CD4-positive, alpha-beta T cell treated with Interleukin-15 for 1 hour (primary cell): ENCODE results near the gene YIF1B.
"Not testable (repeated sequence)": the region's sequence is repeated elsewhere in the genome, so short reads cannot be mapped to it uniquely, and the experiment has no call there.

Source experiments
- DNase-seq: peaks from one replicate; pipeline ENCODE4 v3.0.0-alpha.2; 2020

Gene YIF1B

DNA sequence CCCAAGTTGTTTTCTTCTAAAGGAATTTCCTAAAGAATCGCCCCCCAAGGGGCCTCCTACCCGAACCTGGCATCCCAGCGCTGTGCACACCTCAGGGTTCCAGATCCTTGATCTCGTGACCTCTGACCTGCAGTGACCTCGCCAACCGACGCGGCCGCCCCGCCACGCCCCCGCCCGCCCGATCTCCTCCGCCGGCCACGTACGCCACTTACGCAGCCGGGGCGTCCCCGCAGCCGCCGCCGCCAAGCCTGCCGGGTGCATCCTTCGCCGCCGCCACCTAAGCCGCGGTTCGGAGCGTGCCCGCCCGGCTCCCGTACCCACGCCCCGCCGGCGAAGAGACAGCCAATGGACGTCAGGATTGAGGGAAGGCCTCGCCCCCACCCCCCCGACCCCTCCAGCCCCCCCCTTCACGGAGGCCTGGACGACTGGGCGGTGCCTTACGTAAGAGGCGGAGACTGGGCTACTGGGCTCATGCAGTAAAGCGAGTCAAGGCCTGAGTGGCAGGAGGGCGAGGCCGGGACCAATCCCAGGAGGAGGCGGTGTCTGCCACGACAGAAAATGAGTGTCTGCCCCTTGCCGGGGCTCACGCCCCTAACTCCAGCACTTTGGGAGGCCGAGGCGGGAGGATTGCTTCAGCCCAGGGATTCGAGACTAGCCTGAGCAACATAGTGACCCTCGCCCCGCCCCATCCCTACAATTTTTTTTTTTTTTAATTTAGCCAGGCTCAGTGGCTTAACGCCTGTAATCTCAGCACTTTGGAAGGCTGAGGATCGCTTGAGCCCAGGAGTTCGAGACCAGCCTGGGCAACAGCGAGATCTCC, at the start of gene YIF1B:
Gene YIF1B, minus strand, starts transcription at position 291 of the 820 bp plus-strand sequence. Its CDS starts 30 bp downstream, at position 261.
- DNase-seq: peak; percentile 97

- not testable (repeated sequence) for DNase-seq
Measured at GRCh38 chr19:38362946-38363688, 47.4 kb upstream of the YIF1B start.

DNA sequence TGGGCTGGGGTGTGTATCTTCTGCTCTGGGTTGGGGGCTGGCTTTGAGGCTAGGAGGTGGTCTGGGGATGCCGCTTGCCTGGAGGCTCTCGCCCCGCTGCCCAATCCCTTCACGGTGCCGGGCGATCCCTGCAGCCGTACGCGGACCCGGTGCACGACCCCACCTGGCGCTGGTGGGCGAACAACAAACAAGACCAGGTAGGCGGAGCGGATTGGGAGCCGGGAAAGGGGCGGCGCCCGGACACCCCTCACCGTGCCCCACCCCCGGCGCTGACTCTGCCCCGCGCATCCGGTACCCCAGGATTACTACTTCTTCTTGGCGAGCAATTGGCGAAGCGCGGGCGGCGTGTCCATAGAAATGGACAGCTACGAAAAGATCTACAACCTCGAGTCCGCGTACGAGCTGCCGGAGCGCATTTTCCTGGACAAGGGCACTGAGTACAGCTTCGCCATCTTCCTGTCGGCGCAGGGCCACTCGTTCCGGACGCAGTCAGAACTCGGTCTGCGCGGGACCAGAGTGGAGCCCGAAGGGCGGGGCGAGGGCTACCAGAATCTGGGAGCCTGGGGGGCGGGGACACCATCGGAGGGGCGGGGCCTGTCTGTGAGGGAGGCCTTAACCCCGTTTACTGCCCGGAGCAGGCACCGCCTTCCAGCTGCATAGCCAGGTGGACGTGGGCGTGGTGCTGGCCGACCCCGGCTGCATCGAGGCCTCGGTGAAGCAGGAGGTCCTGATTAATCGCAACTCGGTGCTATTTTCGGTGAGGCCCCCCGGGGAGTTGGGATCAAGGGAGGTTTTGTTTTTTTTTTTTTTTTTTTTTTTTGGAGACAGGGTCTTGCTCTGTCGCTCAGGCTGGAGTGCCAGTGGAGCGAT, 46.6 kb upstream of the YIF1B start:
- DNase-seq: peak; percentile 71

DNA sequence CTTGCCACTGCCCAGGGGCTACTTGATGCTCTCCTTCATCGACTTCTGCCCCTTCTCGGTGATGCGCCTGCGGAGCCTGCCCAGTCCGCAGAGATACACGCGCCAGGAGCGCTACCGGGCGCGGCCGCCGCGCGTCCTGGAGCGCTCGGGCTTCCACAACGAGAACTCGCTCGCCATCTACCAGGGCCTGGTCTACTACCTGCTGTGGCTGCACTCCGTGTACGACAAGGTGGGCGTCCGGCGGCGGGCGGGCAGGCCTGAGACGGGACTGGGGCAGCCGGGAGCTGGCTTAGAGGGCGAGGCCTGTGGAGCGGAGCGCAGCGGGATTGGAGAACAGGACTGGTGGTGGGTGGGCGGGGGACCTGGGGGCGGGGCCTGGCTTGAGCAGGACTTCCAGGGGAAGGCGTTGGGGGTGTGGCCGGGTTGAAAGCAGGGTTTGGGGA, 45.9 kb upstream of the YIF1B start:
- DNase-seq: peak; percentile 65

DNA sequence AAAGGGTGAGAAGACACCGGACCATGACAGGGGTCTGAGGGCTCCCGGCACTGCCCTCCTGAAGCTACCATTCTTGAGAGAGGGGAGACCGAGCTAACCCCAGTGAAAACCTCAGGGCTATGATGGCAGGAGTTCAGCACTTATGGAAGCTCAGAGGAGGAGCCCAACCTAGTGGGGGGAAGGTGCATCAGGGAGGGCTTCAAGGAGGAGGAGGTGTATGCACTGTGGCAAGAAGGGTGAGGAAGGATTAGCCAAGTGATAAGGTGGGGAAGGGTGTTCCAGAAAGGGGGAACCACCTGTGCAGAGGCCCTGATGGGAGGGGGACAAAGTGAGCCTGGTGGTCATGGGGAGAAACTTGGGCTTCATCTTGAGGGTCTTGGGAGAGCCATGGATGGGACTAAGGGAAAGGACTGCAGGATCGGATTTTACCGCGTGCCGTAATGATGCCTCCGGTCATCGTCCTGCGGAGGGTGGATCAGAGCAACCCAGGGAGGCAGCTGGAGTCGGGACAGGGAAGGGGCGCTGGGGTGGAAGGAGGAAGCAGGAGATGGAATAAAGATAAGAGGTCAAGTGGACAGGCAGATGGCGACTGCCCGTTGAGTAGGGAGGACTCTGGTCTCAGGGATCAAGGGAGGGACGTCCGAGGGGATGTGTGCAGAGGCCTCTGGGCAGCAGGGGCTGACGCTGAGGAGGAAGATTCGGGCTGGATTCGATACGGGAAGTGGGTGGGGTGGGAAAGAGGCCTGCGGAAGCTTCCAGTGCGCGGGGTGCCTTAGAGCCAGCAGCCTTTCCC, 45.3 kb upstream of the YIF1B start:
- no peak for DNase-seq

GRCh38 chr19:38360351-38360750, 44.6 kb upstream of the YIF1B start:
- no peak for DNase-seq

GRCh38 chr19:38359242-38360021, 43.7 kb upstream of the YIF1B start:
- no peak for DNase-seq

DNA sequence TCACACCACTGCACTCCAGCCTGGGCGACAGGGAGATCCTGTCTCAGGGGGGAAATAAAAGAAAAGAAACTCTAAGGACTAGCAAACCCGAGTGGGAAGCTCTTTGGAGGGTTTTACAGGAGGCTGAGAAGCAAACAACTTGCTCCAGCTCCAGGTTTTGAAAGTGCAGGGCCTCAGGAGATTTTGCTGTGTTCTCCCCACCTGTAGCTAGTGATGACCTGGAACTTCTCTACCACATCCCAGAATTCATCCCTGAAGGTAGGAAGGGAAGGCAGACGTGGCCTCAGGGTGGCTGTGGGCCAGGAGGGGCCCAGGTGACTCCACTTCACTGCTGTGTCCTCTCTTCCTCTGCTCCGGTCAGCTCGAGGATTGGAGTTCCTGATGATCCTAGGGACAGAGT, 42.3 kb upstream of the YIF1B start:
- no peak for DNase-seq

DNA sequence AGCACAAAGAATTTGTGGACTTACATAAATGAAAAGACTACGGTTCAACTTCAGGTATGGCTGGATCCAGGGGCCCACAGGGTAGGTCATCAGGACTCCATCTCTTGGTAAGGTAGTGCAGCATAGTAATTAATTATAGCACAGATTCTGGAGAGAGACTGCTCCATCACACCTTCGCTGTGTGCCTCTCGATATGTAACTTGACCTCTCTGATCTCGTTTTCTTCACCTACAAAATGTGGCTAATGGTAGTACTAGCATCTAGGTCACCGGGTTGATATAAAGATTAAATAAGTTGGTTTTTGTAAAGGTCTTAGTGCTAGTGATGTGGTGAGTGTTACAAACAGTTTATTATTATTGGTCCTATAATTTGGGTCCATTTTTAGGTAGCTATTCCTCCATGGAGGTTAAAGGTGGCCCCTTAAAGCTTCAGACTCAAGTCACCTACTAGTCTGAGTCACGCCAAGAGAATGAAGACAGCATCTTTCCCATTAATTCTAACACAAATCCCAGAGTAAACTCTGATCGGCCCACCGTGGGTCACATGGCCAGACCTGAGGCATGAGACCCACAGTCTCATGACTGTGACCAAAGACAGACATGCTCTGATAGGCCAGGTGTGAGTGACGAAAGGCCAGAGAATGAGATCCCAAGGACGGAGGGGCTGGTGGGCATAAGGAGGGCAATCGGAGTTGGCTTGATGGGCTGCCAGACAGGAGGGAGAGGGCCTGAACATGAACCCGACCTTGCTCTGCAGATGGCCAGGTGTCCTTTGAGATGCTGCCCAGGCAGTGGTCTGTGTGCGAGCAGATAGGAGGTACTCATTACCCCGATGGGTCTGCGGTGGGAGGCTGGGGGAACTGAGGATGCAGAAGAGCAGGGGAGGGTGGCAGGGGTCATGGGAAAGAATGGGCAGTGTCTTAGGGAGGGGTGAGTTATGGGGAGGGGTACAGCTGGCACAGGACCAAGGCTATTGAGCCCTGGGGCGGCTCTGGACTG, 40.3 kb upstream of the YIF1B start:
- no peak for DNase-seq

DNA sequence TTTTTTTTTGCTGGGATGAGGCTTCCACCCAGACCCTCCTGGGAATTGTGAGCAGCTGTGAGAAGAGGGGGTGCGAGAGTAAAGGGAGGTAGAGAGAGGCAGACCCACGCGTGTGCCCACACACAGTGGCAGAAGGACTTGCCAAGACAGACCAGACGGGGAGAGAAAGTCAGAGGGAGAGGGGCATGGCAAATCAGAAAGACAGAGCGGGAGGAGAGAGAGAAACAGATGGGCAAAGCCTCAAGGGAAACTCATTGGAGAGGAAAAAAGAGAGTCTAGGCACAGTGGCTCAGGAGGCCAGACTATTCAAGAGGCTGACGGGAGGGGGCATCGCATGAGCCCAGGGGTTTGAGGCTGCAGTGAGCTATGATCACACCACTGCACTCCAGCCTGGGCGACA, 36.9 kb upstream of the YIF1B start:
- no peak for DNase-seq

DNA sequence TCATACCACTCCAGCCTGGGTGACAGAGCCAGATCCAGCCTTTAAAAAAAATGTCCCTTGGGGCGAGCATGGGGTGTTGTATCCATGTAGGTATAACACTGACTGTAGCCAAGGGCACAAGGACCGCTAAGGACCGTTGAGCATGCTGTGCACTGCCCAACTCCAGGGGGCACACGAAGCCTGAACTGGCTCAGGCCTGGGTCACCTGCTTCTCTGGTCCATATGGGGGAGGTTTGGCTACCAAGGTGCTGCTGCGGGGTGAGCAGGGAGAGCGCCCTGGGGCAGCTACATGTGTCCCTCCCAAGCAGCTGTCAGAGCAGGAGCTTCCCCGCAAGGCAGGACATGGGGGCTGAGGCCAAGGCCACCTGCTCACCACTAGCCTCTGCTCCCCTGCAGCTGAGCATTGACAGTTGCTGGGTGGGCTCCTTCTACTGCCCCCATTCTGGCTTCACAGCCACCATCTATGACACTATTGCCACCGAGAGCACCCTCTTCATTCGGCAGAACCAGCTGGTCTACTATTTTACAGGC, 36.2 kb upstream of the YIF1B start:
- DNase-seq: no peak

GRCh38 chr19:38350883-38351282, 35.1 kb upstream of the YIF1B start:
- no peak for DNase-seq

DNA sequence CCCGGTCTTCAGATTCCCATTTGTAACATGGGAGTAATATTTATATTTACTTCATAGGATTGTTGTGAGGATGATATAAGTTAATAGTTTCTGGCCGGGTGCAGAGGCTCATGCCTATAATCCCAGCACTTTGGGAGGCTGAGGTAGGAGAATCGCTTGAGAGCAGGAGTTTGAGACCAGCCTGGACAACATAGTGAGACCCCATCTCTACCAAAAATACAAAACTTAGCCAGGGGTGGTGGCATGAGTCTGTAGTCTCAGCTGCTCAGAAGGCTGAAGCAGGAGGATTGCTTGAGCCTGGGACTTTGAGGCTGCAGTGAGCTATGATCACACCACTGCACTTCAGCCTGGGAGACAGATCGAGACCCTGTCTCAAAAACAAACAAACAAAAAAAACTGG, 31.1 kb upstream of the YIF1B start:
- no peak for DNase-seq

GRCh38 chr19:38340927-38341326, 25.2 kb upstream of the YIF1B start:
- no peak for DNase-seq

DNA sequence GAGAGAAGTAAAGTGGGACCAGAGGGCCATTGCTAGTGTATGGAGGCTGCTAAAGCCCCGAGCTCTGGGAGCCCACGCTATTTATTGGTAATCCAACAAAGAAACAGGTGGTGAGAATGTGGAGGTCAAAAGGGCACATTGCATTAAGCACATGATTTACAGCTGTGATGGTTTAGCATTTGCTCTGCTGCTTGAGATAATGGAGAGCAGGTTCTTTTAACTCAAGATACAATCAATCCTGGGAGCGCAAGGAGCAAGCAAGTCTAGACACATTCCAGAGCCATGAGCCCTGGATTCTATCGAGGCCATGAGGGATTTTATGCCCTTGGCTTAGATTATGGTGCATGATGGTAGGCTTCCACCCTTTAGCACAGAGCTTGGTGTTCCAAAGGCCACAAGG, 23.3 kb upstream of the YIF1B start:
- DNase-seq: not testable (repeated sequence)

GRCh38 chr19:38337360-38337653, 21.6 kb upstream of the YIF1B start:
- DNase-seq: no peak

GRCh38 chr19:38336638-38337359, 21.1 kb upstream of the YIF1B start:
- peak; percentile 95 for DNase-seq

GRCh38 chr19:38335949-38336637, 20.3 kb upstream of the YIF1B start:
- DNase-seq: peak; percentile 95

- DNase-seq: no peak
Measured at GRCh38 chr19:38333245-38333644, 17.5 kb upstream of the YIF1B start.
